CD4-positive, alpha-beta T cell treated with Interleukin-17A for 1 hour (primary cell): ENCODE measurements around the gene APCDD1L.

Experiments used
- DNase-seq: peaks from one replicate; pipeline ENCODE4 v3.0.0-alpha.2; 2020

APCDD1L gene

GRCh38 chr20:58461899-58462298, 53.3 kb downstream of the APCDD1L start:
- no peak for DNase-seq

- no peak for DNase-seq
Measured at GRCh38 chr20:58461104-58461503, 54.1 kb downstream of the APCDD1L start.

GRCh38 chr20:58459058-58459750, 56.0 kb downstream of the APCDD1L start:
- no peak for DNase-seq

- DNase-seq, result no peak
Measured at GRCh38 chr20:58458342-58459057, 56.7 kb downstream of the APCDD1L start.

GRCh38 chr20:58457083-58457695, 58.0 kb downstream of the APCDD1L start:
- no peak for DNase-seq

GRCh38 chr20:58454460-58454859, 60.7 kb downstream of the APCDD1L start:
- DNase-seq, result no peak

- DNase-seq, result no peak
Measured at GRCh38 chr20:58453391-58453790, 61.8 kb downstream of the APCDD1L start.

GRCh38 chr20:58452667-58453255, 62.4 kb downstream of the APCDD1L start:
- no peak for DNase-seq

- no peak for DNase-seq
Measured at GRCh38 chr20:58450254-58450653, 64.9 kb downstream of the APCDD1L start.

- DNase-seq, result no peak
Measured at GRCh38 chr20:58449681-58450221, 65.4 kb downstream of the APCDD1L start.

GRCh38 chr20:58448958-58449357, 66.2 kb downstream of the APCDD1L start:
- DNase-seq, result no peak

GRCh38 chr20:58447511-58448391, 67.4 kb downstream of the APCDD1L start:
- DNase-seq, result peak; percentile 56

- no peak for DNase-seq
Measured at GRCh38 chr20:58446960-58447265, 68.3 kb downstream of the APCDD1L start.

GRCh38 chr20:58446264-58446959, 68.8 kb downstream of the APCDD1L start:
- no peak for DNase-seq

- DNase-seq, result no peak
Measured at GRCh38 chr20:58444746-58445255, 70.4 kb downstream of the APCDD1L start.

GRCh38 chr20:58441723-58442122, 73.5 kb downstream of the APCDD1L start:
- no peak for DNase-seq

- no peak for DNase-seq
Measured at GRCh38 chr20:58440021-58440767, 75.0 kb downstream of the APCDD1L start.

- DNase-seq, result no peak
Measured at GRCh38 chr20:58438970-58439808, 76.0 kb downstream of the APCDD1L start.

GRCh38 chr20:58436868-58437645, 78.1 kb downstream of the APCDD1L start:
- no peak for DNase-seq
